ENCODE measurements around the gene ARFGAP1.

- 0 out of 2 replicates have a peak, but pooled peaks have one; percentile 51 for TF ChIP-seq CTCF (IDR thresholded peaks at IDR 0.05)
- no peak for TF ChIP-seq SMAD3 (CRISPR knock-in tag; IDR thresholded peaks at IDR 0.05; ENCODE audit: borderline replicate concordance)
- TF ChIP-seq E2F5 (CRISPR knock-in tag; IDR thresholded peaks at IDR 0.05): no peak
- TF ChIP-seq TP53 (CRISPR knock-in tag; IDR thresholded peaks at IDR 0.05): no peak
- no peak for TF ChIP-seq TEAD4 (CRISPR knock-in tag; IDR thresholded peaks at IDR 0.05)
- TF ChIP-seq IRF1 (CRISPR knock-in tag; IDR thresholded peaks at IDR 0.05): no peak
- TF ChIP-seq ZBTB21 (CRISPR knock-in tag; IDR thresholded peaks at IDR 0.05; ENCODE audit: borderline replicate concordance): no peak
Observed at GRCh38 chr20:63234693-63235398, 37.8 kb upstream of the ARFGAP1 start.
